GM18526 (cell line): ENCODE measurements around the gene C5orf24.

Experiments used
- POLR2A ChIP-seq: IDR thresholded peaks from 3 replicates; pipeline ENCODE4 v1.6.1; 2011; ENCODE audit not compliant: insufficient read length; ENCODE audit errors: extremely low read depth

Gene C5orf24

GRCh38 chr5:134845852-134846640, at the start of gene C5orf24:
Gene C5orf24, plus strand, starts transcription at chr5:134845968. Its CDS starts 8,933 bp downstream, at chr5:134854901.
- TF ChIP-seq POLR2A = peak; percentile 98

- no peak for TF ChIP-seq POLR2A
Measured at GRCh38 chr5:134798468-134798867, 47.3 kb upstream of the C5orf24 start.

GRCh38 chr5:134803821-134804220, 41.9 kb upstream of the C5orf24 start:
- no peak for TF ChIP-seq POLR2A

- TF ChIP-seq POLR2A = no peak
Measured at GRCh38 chr5:134813407-134813806, 32.4 kb upstream of the C5orf24 start.

- no peak for TF ChIP-seq POLR2A
Measured at GRCh38 chr5:134813827-134814226, 31.9 kb upstream of the C5orf24 start.

- TF ChIP-seq POLR2A = no peak
Measured at GRCh38 chr5:134817006-134817405, 28.8 kb upstream of the C5orf24 start.

GRCh38 chr5:134818776-134819175, 27.0 kb upstream of the C5orf24 start:
- no peak for TF ChIP-seq POLR2A

GRCh38 chr5:134819407-134819963, 26.3 kb upstream of the C5orf24 start:
- no peak for TF ChIP-seq POLR2A

GRCh38 chr5:134821841-134822240, 23.9 kb upstream of the C5orf24 start:
- no peak for TF ChIP-seq POLR2A

- no peak for TF ChIP-seq POLR2A
Measured at GRCh38 chr5:134824681-134825080, 21.1 kb upstream of the C5orf24 start.

GRCh38 chr5:134825212-134825611, 20.6 kb upstream of the C5orf24 start:
- TF ChIP-seq POLR2A = no peak

- TF ChIP-seq POLR2A = no peak
Measured at GRCh38 chr5:134833340-134834032, 12.3 kb upstream of the C5orf24 start.

- TF ChIP-seq POLR2A = no peak
Measured at GRCh38 chr5:134835623-134836022, 10.1 kb upstream of the C5orf24 start.

GRCh38 chr5:134837530-134838181, 8.1 kb upstream of the C5orf24 start:
- TF ChIP-seq POLR2A = no peak

GRCh38 chr5:134840811-134841210, 5.0 kb upstream of the C5orf24 start:
- no peak for TF ChIP-seq POLR2A

- TF ChIP-seq POLR2A = no peak
Measured at GRCh38 chr5:134844252-134844651, 1.5 kb upstream of the C5orf24 start.
